ENCODE results near the gene METAP1. TPM values are rescaled to one million over a fixed set of nuclear protein-coding genes. Genes with fewer than 3 reads are reported as not detected.
"Not testable (repeated sequence)": the region's sequence is repeated elsewhere in the genome, so short reads cannot be mapped to it uniquely, and the experiment has no call there.

Gene METAP1
- total and polyA plus RNA-seq, 8 donors = 11.4 to 20.8 (median 16.5) TPM

DNA sequence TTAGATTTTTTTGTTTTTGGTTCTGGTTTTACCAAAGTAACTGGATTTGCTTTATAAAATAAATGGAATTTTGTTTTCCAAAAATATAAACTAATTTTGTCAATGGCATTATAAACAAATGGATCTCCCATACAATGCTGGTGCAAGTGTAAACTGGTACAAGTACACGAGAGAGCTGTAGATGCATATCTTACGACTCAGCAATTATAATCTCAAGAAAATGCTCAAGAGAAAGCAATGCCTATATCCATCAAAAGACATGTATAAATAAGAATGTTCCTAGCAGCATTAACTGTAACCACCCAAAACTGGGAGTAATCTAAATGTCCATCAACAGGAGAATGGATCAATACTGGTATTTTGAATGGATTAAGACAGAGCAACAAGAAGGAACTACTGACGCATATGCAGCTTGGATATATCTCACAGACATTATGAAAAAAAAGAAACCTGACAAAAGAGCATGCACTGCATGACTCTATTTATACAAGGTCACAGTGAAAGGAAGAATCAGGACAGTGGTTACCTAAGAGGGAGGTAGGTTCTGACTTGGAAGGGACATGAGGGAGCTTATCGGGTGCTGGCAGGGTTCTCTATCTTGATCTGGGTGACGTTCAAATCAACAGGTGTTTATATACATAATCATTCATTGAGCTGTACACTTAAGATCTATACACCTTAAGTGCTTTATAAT lies 83.6 kb downstream of the METAP1 start:
- peak in 3 of 4 donors; percentile 54 to 76 (median 58) for ATAC-seq
- intact Hi-C loops (cut with DNase I) = no loop called here
- Histone ChIP-seq H3K36me3 (peaks cover 5 to 55% (median 13%) of the 10 kb centered on the region in 3 donors), H3K9me3 (no peaks in the 10 kb centered on the region), H3K4me1 (peaks cover 0 to 9% (median 0%) of the 10 kb centered on the region in 3 donors), H3K27ac (no peak overlapping the region), H3K4me3 (no peak overlapping the region), H3K27me3 (no peaks in the 10 kb centered on the region)
- TF ChIP-seq, protein P1, sequence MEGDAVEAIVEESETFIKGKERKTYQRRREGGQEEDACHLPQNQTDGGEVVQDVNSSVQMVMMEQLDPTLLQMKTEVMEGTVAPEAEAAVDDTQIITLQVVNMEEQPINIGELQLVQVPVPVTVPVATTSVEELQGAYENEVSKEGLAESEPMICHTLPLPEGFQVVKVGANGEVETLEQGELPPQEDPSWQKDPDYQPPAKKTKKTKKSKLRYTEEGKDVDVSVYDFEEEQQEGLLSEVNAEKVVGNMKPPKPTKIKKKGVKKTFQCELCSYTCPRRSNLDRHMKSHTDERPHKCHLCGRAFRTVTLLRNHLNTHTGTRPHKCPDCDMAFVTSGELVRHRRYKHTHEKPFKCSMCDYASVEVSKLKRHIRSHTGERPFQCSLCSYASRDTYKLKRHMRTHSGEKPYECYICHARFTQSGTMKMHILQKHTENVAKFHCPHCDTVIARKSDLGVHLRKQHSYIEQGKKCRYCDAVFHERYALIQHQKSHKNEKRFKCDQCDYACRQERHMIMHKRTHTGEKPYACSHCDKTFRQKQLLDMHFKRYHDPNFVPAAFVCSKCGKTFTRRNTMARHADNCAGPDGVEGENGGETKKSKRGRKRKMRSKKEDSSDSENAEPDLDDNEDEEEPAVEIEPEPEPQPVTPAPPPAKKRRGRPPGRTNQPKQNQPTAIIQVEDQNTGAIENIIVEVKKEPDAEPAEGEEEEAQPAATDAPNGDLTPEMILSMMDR (IDR thresholded peaks at IDR 0.05) = no peak
- no peak for FAIRE-seq
- WGBS, 2 donors = 51 to 54% methylated on average over 5 of the region's 5 CpGs
- no peak for DNase-seq

DNA sequence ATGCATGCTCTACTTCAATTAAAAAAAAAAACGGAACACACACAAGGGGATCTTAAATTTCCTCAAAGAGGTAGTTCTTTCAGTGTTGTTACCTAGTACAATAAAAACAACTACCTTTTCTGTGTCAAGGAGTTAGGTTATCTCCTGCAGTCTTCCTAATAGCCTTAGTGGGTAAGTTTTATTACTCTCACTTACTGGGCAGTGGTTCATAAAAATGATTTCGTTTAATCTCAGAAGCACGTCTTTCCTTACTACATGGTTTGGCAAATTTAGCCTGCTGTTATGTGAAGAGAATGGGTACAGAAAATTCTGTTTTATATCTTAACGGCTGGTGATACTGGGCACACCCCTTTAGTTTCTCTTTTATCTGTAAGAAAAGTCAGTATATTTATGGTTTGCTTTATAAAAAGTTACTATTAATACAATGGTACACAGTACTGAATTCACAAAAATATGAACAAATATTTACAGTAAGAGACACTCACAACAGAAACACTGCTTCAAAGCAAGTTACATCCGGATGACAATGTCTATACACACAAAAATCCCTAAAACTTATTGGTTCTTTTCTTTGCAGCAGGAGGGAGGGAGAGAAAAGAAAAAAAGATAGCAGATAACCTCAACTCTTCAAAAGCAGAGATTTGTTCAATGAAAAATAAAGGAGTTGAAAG lies 84.2 kb downstream of the METAP1 start:
- Histone ChIP-seq H3K9me3 (no peaks in the 10 kb centered on the region), H3K4me1 (peaks cover 0 to 9% (median 0%) of the 10 kb centered on the region in 3 donors), H3K4me3 (no peak overlapping the region), H3K27me3 (no peaks in the 10 kb centered on the region), H3K36me3 (peaks cover 5 to 55% (median 11%) of the 10 kb centered on the region in 3 donors), H3K27ac (no peak overlapping the region)
- 49 to 58% methylated on average over 5 of the region's 5 CpGs for WGBS, 2 donors
- no peak for FAIRE-seq
- peak in 1 of 4 donors; percentile 9 for ATAC-seq
- TF ChIP-seq, protein P1 (IDR thresholded peaks at IDR 0.05) = no peak
- intact Hi-C loops (cut with DNase I) = no loop called here
- DNase-seq = no peak

DNA sequence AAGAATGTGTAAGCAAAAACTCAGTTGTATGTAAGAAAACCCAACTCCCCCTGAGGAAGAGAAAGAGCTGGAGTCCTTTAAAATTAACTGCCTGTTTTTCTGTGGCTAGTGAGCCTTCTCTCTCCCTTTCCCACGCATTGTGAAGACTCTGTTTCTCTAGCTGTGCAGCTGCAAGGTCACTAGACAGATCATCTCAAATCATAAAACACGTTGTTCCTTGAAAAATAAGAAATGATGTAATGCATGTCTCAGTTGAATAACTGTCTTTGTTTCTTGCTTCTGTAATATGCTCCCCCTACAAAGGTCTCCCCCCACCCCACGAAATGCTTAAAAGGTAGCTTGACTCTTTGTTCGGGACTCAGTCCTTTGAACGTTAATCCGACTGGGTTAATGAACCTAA lies 85.3 kb downstream of the METAP1 start:
- H3K27ac ChIP-seq; H3K9me3 ChIP-seq; DNase-seq; ATAC-seq; H3K4me3 ChIP-seq; intact Hi-C loops (cut with DNase I); H3K27me3 ChIP-seq; FAIRE-seq: not testable (repeated sequence)
- Histone ChIP-seq H3K36me3 (peaks cover 5 to 46% (median 7%) of the 10 kb centered on the region in 3 donors), H3K4me1 (peaks cover 0 to 11% (median 5%) of the 10 kb centered on the region in 3 donors)
- WGBS, 2 donors = 62 to 72% methylated on average over 6 of the region's 6 CpGs

DNA sequence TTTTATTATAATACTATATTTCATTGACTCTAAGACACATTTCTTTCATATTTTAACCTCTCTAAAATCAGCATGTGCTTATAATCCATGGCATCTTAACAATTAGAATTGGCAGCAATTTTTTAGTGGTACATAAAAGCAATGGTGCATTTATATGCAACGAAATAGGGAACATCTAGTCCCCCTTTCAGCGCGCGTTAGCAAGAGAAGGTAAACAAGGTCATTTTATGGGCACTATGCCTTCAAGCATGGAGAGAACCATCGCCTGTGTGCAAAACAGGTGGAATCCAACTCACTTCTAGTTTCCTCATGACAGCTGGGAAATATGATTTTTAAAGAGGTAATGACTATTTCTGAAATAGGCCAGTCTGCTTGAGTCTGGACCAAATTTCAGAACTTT lies 86.7 kb downstream of the METAP1 start:
- no peak for FAIRE-seq
- intact Hi-C loops (cut with DNase I) = no loop called here

DNA sequence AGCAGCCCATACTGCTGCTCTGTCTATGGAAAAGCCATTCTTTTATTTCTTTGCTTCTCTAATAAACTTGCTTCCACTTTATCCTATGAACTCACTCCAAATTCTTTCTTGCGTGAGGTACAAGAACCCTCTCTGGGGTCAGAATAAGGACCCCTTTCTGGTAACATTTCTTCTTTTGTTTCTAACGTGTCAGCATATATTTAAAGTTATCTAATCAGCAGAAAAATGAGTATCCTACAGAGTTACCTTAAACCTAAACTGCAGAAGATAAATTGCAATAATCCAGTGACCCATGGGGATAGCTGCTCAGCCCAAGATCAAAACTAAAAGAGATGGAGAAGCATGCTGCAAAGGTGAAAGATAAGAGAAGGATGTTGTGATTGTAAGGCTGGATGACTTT lies 89.1 kb downstream of the METAP1 start:
- DNase-seq (no peak), FAIRE-seq (no peak), ATAC-seq (no peak)
- no peak overlapping the region for H3K27ac ChIP-seq
- no peaks in the 10 kb centered on the region for H3K27me3 ChIP-seq
- WGBS, 2 donors = 90 to 91% methylated on average over 2 of the region's 2 CpGs
- peaks cover 0 to 14% (median 8%) of the 10 kb centered on the region in 3 donors for H3K4me1 ChIP-seq
- H3K4me3 ChIP-seq = no peak overlapping the region
- no peaks in the 10 kb centered on the region for H3K9me3 ChIP-seq
- intact Hi-C loops (cut with DNase I) = no loop called here
- H3K36me3 ChIP-seq = peaks cover 5 to 29% (median 5%) of the 10 kb centered on the region in 3 donors
- TF ChIP-seq, protein P1 (IDR thresholded peaks at IDR 0.05) = no peak

More for the DNA sequence above, 86.7 kb downstream of the METAP1 start:
- Histone ChIP-seq H3K4me3 (no peak overlapping the region), H3K4me1 (peaks cover 0 to 21% (median 8%) of the 10 kb centered on the region in 3 donors), H3K36me3 (peaks cover 5 to 36% (median 5%) of the 10 kb centered on the region in 3 donors), H3K27me3 (no peaks in the 10 kb centered on the region), H3K9me3 (no peaks in the 10 kb centered on the region), H3K27ac (no peak overlapping the region)
- WGBS, 2 donors = 58 to 61% methylated on average over 5 of the region's 5 CpGs
- no peak for ATAC-seq
- no peak for DNase-seq
- TF ChIP-seq, protein P1 (IDR thresholded peaks at IDR 0.05) = no peak
